ENCODE measurements around the gene TBCD. TPM values are rescaled to one million over a fixed set of nuclear protein-coding genes. Genes with fewer than 3 reads are reported as not detected.
A peak's percentile ranks its signal among the peaks of the same experiment; 100 is the strongest.

Gene TBCD
- polyA plus RNA-seq, 1 experiment = 38.6 TPM

DNA sequence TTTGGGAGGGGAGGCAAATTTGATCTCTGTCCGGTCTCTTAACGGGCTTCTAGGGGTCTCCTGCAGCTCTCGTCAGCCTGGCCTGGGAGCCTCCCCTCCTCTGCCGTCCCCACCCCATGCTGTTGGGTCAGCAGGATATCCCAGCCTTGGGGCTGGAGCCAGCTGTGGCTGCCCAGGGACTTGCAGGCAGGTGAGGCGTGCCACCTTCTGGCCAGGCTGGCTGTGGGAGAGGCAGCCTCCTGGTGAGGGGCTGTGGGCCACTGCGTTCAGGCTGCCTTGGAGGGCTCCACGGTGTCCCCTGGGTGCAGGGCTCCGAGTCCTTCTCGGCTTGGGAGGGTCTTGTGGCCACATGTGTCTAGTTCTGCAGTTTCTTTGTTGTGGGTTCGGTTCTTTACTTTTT, 34.6 kb downstream of the TBCD start:
- Histone ChIP-seq H3K27me3 (ENCODE audit: control insufficient read depth, insufficient read depth, low read length) (no peaks in the 10 kb centered on the region), H3K4me3 (ENCODE audit: low read depth, low read length) (no peak overlapping the region), H3K36me3 (ENCODE audit: control insufficient read depth, insufficient read depth, low read length) (peaks cover 6% of the 10 kb centered on the region)
- DNase-seq (ENCODE audit: low read depth) = no peak
- ChIA-PET POLR2A (no interaction called here), CTCF (no interaction called here)
- TF ChIP-seq, protein P1, sequence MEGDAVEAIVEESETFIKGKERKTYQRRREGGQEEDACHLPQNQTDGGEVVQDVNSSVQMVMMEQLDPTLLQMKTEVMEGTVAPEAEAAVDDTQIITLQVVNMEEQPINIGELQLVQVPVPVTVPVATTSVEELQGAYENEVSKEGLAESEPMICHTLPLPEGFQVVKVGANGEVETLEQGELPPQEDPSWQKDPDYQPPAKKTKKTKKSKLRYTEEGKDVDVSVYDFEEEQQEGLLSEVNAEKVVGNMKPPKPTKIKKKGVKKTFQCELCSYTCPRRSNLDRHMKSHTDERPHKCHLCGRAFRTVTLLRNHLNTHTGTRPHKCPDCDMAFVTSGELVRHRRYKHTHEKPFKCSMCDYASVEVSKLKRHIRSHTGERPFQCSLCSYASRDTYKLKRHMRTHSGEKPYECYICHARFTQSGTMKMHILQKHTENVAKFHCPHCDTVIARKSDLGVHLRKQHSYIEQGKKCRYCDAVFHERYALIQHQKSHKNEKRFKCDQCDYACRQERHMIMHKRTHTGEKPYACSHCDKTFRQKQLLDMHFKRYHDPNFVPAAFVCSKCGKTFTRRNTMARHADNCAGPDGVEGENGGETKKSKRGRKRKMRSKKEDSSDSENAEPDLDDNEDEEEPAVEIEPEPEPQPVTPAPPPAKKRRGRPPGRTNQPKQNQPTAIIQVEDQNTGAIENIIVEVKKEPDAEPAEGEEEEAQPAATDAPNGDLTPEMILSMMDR (IDR thresholded peaks at IDR 0.05; ENCODE audit: insufficient read depth, low read depth, low read length) = no peak

DNA sequence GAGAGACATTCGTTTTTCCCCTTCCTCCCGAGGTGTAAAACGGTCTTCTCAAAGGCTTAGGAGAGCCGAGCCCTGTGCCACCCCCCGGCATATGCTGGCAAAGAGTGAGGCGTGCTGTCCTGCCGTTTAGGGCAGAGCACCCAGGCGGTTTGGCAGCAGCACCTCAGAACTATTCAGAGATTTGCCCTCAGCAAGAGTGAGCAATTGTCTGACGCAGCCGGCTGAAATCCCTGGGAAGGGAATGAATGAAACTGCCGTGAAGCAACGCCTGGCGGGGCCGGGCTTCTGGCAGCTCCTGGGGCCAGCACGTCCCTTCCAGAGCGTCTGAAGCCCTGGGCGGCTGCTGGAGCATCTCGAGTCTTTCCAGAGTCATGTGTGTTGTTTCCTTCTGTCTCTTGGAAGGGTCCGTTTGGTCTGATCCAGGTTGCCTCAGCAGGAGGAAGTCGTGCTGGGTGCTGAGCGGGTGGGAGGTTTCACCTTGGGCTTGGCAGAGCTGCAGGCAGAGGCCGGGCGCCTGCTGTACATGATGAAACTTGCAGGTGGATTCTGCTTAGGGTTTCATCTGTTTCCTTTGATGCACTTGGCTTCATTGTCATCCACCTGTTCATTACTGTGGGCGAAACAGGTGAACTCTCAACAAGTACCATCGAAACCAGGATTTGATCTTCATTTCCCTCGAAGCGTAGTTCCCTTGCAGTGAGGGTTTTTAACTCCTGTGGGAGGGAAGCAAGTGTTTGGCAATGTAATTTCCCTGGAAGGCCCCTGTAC, 35.4 kb downstream of the TBCD start:
- Histone ChIP-seq H3K4me3 (ENCODE audit: low read depth, low read length) (no peak overlapping the region), H3K36me3 (ENCODE audit: control insufficient read depth, insufficient read depth, low read length) (peaks cover 6% of the 10 kb centered on the region), H3K27me3 (ENCODE audit: control insufficient read depth, insufficient read depth, low read length) (no peaks in the 10 kb centered on the region)
- CTCF ChIA-PET = no interaction called here
- peak; percentile 24 for DNase-seq (ENCODE audit: low read depth)
- TF ChIP-seq, protein P1 (IDR thresholded peaks at IDR 0.05; ENCODE audit: insufficient read depth, low read depth, low read length) = no peak
- POLR2A ChIA-PET = no interaction called here

DNA sequence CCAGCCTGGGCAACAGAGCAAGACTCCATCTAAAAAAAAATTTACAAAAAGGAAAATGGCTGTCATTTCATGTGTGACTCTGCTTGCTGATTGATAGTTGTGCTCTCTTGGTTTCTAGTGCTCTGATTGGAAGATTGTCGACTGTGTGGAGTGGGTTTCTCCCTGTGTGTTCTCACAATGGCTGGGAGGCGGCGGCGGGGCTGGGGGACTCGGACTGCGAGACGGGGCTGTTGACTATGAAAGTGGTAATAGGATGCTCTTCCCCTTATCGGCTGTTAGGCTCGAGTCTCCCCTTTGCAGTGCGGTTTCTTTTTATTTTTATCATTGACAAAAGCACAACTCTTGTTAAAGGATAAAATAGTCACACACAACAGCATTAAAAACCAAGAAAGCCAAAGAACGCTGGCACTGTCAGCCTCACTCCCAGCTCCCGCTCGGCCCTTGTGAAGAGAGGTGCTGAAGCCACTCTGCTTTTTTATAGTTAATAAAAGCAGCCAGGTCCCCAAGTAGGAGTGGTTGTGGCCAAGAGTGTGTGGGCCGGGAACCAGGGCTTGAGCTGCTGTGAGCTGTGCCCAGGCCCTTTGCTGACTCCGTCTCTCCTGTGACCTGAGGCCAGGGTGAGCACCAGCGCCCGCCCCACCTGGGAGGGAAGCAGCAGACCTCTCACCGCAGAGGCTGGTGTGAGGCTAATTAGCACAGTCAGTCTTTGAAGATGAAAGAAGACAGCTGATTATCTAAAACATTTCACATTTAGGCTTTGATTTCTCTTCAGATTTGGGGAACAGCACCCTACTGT, 36.5 kb downstream of the TBCD start:
- ChIA-PET CTCF (interaction anchor here (0.9 kb wide), 1 partner anchor 175 kb away, joined by 3 read pairs; no protein-coding TSS in a partner anchor), POLR2A (no interaction called here)
- Histone ChIP-seq H3K27me3 (ENCODE audit: control insufficient read depth, insufficient read depth, low read length) (no peaks in the 10 kb centered on the region), H3K36me3 (ENCODE audit: control insufficient read depth, insufficient read depth, low read length) (peaks cover under 1% of the 10 kb centered on the region), H3K4me3 (ENCODE audit: low read depth, low read length) (no peak overlapping the region)
- TF ChIP-seq, protein P1 (IDR thresholded peaks at IDR 0.05; ENCODE audit: insufficient read depth, low read depth, low read length) = no peak
- DNase-seq (ENCODE audit: low read depth) = no peak

DNA sequence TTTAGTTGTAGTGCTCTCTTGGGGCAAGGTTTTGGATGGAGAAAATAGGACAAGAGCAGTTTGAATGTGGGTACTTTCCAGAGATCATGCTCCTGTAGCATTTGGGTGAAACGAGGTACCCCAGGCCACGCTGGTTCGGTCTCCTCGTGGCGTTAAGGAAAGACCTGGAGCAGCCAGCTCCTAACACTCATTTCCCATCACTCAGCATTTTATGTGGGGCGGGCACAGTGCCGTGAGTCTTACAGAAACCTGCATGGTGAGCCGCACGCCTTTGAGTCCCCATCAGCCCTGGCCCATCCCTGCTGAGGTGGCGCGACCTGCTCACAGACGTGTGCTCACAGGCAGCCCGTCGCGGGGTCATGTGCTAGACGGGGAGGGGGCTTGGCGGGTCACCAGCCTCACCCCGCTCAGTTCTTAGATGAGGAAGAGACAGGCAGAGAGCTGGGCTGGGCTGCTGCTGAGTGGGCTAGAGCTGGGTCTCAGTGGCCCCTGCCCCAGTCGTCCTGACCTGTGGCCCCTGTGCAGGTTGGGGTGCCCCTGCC, 37.3 kb downstream of the TBCD start:
- DNase-seq (ENCODE audit: low read depth) = no peak
- Histone ChIP-seq H3K4me3 (ENCODE audit: low read depth, low read length) (no peak overlapping the region), H3K27me3 (ENCODE audit: control insufficient read depth, insufficient read depth, low read length) (no peaks in the 10 kb centered on the region), H3K36me3 (ENCODE audit: control insufficient read depth, insufficient read depth, low read length) (no peaks in the 10 kb centered on the region; the same call in 1 of the 2 replicates)
- TF ChIP-seq, protein P1 (IDR thresholded peaks at IDR 0.05; ENCODE audit: insufficient read depth, low read depth, low read length) = no peak
- CTCF ChIA-PET = no interaction called here
- POLR2A ChIA-PET = no interaction called here

DNA sequence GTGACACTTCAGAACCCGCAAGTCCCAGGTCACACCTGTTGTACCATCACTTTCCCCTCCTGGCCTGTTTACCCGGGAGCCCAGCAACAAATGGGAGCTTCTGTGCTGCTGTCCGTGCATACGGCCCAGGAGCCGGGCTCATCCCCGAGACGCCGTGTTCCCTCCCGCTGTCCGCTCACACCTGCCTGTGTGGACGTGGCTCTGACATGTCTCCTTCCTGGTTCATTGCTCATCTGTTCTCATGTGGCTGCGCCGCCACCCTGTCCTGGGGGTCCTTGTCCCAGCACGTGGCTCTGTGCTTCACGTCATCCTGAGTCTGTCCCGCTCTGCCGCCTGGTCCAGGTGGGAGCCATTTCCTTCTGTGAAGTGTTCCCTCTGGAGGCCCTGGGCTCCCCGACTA, 37.9 kb downstream of the TBCD start:
- ChIA-PET POLR2A (no interaction called here), CTCF (interaction anchor here (1.2 kb wide), 1 partner anchor 8 kb away, joined by 7 read pairs; no protein-coding TSS in a partner anchor)

More for the DNA sequence above, 37.9 kb downstream of the TBCD start:
- Histone ChIP-seq H3K36me3 (ENCODE audit: control insufficient read depth, insufficient read depth, low read length) (no peaks in the 10 kb centered on the region; the same call in 1 of the 2 replicates), H3K27me3 (ENCODE audit: control insufficient read depth, insufficient read depth, low read length) (no peaks in the 10 kb centered on the region), H3K4me3 (ENCODE audit: low read depth, low read length) (no peak overlapping the region)
- TF ChIP-seq, protein P1 (IDR thresholded peaks at IDR 0.05; ENCODE audit: insufficient read depth, low read depth, low read length) = no peak
- DNase-seq (ENCODE audit: low read depth) = no peak
